Activated CD4-positive, alpha-beta T cell treated with anti-CD3 and anti-CD28 coated beads for 36 hours (primary cell): Measurements from ENCODE around the gene TLCD3A. TPM values are rescaled to one million over a fixed set of nuclear protein-coding genes. Genes with fewer than 3 reads are reported as not detected.
"Not testable (repeated sequence)": the region's sequence is repeated elsewhere in the genome, so short reads cannot be mapped to it uniquely, and the experiment has no call there.

ENCODE experiments used
- ATAC-seq: fragments of 200-7000 bp; cut with Tn5 transposase; one replicate; pipeline ENCODE4 v1.10.0; 2021; ENCODE audit warnings: mild to moderate bottlenecking, moderate library complexity
- CTCF ChIA-PET: fragments of 350-600 bp; sonication (Branson Sonifier 250); formaldehyde crosslinking; loops from one replicate; lab custom pipeline; 2021; ENCODE audit warnings: antibody characterized with exemption; lab: Charles Lee
- POLR2A ChIA-PET: fragments of 350-600 bp; sonication (Branson Sonifier 250); formaldehyde crosslinking; loops from one replicate; lab custom pipeline; 2021; ENCODE audit warnings: antibody characterized with exemption, inconsistent platforms; lab: Charles Lee
- DNase-seq: peaks from one replicate; pipeline ENCODE4 v3.0.0-alpha.2; 2020
- H3K27ac Mint-ChIP-seq: one replicate; pipeline ENCODE4 v1.8.0; 2021; ENCODE audit warnings: mixed read lengths
- H3K27me3 Mint-ChIP-seq: one replicate; pipeline ENCODE4 v1.8.0; 2021; ENCODE audit warnings: mixed read lengths
- H3K36me3 Mint-ChIP-seq: one replicate; pipeline ENCODE4 v1.8.0; 2021; ENCODE audit warnings: low read depth, mixed read lengths
- H3K4me1 Mint-ChIP-seq: one replicate; pipeline ENCODE4 v1.8.0; 2021; ENCODE audit warnings: mixed read lengths
- H3K4me3 Mint-ChIP-seq: one replicate; pipeline ENCODE4 v1.8.0; 2021; ENCODE audit warnings: mild to moderate bottlenecking, moderate library complexity, mixed read lengths
- H3K9me3 Mint-ChIP-seq: one replicate; pipeline ENCODE4 v1.8.0; 2021; ENCODE audit warnings: low read depth, mixed read lengths
- intact Hi-C, 2 experiments: fragments of 100-400 bp; cut with DNase I in 1 of 2; cut with micrococcal nuclease in 1 of 2; formaldehyde crosslinking; loops; one replicate each; pipeline versions ENCODE4 v1.14.2 to v1.15.1; 2022 to 2024; cut with DNase I, micrococcal nuclease
- total RNA-seq, 2 experiments: library from RNA; stranded (reverse); gene quantifications; one replicate each; pipeline ENCODE4 v1.2.3, GENCODE V29; 2021

TLCD3A gene
- total RNA-seq, 2 experiments from 2014 or later = 13.8 to 25.9 TPM

DNA sequence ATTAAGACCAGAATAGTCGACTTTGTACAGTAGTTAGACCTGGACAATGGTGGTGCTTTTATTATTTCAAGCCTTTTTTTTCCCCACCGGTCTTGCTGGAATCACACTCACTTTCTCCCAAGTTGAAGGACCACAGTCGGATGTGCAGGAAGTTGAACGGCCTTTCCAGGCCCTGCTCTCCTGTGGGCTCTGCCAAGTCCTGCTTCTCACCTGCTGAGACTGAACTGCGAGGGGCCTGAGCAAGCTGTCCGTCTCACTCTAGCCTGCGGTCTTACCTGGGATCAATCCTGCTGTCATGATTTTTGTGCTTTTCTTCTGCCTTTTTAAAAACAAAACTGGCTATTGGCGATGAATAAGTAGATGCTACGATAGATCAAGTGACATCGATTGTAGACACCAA is 1.3 kb downstream of the TLCD3A start:
- H3K27me3 Mint-ChIP-seq = peaks cover 19% of the 10 kb centered on the region
- intact Hi-C loops = loop anchor here (2.0 to 5.0 kb wide), 3 partner anchors 19 to 264 kb away; partner anchors contain the start of genes TIMM22 (in 1 of the 2) and VPS53 (in 1 of the 2)
- peak overlapping the region; percentile 87 for H3K4me3 Mint-ChIP-seq
- POLR2A ChIA-PET = interaction anchor here (0.7 kb wide), 1 partner anchor 10 kb away, joined by 5 read pairs; no protein-coding TSS in a partner anchor
- no peak overlapping the region for H3K27ac Mint-ChIP-seq
- peaks cover 11% of the 10 kb centered on the region for H3K4me1 Mint-ChIP-seq
- CTCF ChIA-PET = interaction anchor here (0.9 kb wide), 1 partner anchor 17 kb away, joined by 3 read pairs; no protein-coding TSS in a partner anchor
- H3K9me3 Mint-ChIP-seq = no peaks in the 10 kb centered on the region
- DNase-seq (no peak), ATAC-seq (no peak)
- peaks cover 33% of the 10 kb centered on the region for H3K36me3 Mint-ChIP-seq

- Mint-ChIP-seq H3K4me1 (peaks cover 32% of the 10 kb centered on the region), H3K27ac (no peak overlapping the region), H3K4me3 (no peak overlapping the region), H3K27me3 (peaks cover 6% of the 10 kb centered on the region), H3K9me3 (no peaks in the 10 kb centered on the region), H3K36me3 (peaks cover 61% of the 10 kb centered on the region)
- ATAC-seq (no peak), DNase-seq (no peak)
- POLR2A ChIA-PET = no interaction called here
- CTCF ChIA-PET = interaction anchor here (1.0 to 1.2 kb wide), 2 partner anchors 26 to 33 kb away, joined by 3 to 4 read pairs; no protein-coding TSS in a partner anchor
- intact Hi-C loops = no loop called here
Measured at GRCh38 chr17:737561-738113, 5.2 kb downstream of the TLCD3A start.

DNA sequence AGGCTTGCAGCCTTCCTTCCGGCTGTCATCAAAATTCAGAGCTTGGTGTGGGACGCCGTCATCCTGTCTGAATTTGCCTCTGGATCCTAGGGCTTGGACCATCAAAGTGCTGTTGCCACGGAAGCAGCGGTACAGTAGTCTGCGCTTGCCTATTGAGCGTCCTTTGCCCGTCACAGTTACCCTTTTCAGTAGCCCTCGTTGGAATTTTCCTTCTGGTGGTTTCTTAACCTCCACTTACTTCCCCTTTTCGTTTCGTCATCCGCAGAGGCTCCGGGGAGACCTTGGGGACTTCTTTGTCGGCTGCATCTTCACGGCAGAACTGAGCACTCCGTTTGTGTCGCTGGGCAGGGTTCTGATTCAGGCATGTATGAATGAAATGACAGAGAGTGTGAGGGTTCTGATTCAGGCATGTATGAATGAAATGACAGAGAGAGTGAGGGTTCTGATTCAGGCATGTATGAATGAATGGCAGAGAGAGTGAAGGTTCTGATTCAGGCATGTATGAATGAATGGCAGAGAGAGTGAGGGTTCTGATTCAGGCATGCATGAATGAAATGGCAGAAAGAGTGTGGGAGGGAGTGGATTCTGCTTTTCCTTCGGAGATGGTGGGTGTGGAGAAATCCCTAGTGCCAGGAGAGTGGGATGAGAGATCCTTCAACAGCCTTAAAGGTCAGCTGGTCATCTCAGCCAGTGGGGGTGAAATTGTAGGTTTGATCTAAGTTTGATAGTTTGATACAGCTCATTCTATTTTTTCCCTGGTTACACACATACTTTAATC is 8.0 kb downstream of the TLCD3A start:
- peaks cover 23% of the 10 kb centered on the region for H3K4me1 Mint-ChIP-seq
- no peaks in the 10 kb centered on the region for H3K27me3 Mint-ChIP-seq
- peaks cover 69% of the 10 kb centered on the region for H3K36me3 Mint-ChIP-seq
- CTCF ChIA-PET = interaction anchor here (1.2 to 1.5 kb wide), 2 partner anchors 12 to 14 kb away, joined by 3 to 5 read pairs; partner anchors contain the start of gene GEMIN4
- H3K27ac Mint-ChIP-seq = peak overlapping the region; percentile 86
- intact Hi-C loops = loop anchor here in 1 of 2 experiments (1.0 kb wide), 1 partner anchor 97 kb away; no protein-coding TSS in a partner anchor
- POLR2A ChIA-PET = interaction anchor here (0.6 kb wide), 1 partner anchor 11 kb away, joined by 7 read pairs; no protein-coding TSS in a partner anchor
- peak overlapping the region; percentile 38 for H3K4me3 Mint-ChIP-seq
- H3K9me3 Mint-ChIP-seq = no peaks in the 10 kb centered on the region
- peak; percentile 88 for ATAC-seq
- peak; percentile 78 for DNase-seq

DNA sequence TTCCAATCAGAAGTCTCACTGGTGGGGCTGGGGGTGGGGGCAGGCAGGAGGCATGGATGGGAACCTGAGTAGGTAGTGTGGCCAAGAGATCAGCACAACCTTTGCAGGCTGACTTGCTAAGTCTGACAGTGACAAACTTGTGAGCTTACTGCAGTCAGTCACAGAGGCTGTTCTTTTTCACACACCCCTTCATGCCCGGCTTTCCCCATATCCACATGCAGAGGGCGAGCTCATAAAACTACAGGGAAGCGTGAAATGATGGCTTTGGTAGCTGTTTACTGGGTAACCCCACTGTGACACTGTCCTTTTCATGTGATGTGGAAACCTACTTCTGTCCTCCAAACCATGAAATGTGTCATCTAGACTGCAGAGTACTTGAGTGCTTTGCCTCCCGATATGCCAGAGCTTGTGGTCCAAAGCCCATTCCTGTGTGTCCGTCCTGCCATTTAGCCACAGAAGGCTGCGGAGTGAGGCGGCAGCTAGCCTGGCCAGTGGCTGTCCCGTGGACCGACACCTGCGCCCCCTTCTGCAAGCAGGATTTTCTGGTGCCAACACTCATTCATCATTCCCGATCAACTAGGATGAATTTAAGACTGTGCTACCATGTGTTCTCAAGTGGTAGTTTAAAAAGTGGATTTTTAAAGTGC is 9.9 kb downstream of the TLCD3A start:
- H3K27ac Mint-ChIP-seq = no peak overlapping the region
- no peak overlapping the region for H3K4me3 Mint-ChIP-seq
- H3K27me3 Mint-ChIP-seq = no peaks in the 10 kb centered on the region
- peaks cover 23% of the 10 kb centered on the region for H3K4me1 Mint-ChIP-seq
- ATAC-seq (no peak), DNase-seq (no peak)
- POLR2A ChIA-PET = no interaction called here
- intact Hi-C loops = no loop called here
- H3K9me3 Mint-ChIP-seq = no peaks in the 10 kb centered on the region
- H3K36me3 Mint-ChIP-seq = peaks cover 76% of the 10 kb centered on the region
- CTCF ChIA-PET = interaction anchor here (1.7 kb wide), 1 partner anchor 8 kb away, joined by 6 read pairs; no protein-coding TSS in a partner anchor

- Mint-ChIP-seq H3K27me3 (no peaks in the 10 kb centered on the region), H3K27ac (no peak overlapping the region), H3K36me3 (peaks cover 80% of the 10 kb centered on the region), H3K9me3 (no peaks in the 10 kb centered on the region), H3K4me1 (peaks cover 23% of the 10 kb centered on the region), H3K4me3 (no peak overlapping the region)
- DNase-seq (no peak), ATAC-seq (no peak)
- ChIA-PET CTCF (interaction anchor here (1.0 kb wide), 1 partner anchor 9 kb away, joined by 4 read pairs; the partner anchor contains the start of gene GEMIN4), POLR2A (interaction anchor here (1.2 kb wide), 1 partner anchor 10 kb away, joined by 5 read pairs; no protein-coding TSS in a partner anchor)
- intact Hi-C loops = no loop called here
Measured at GRCh38 chr17:743139-743538, 10.7 kb downstream of the TLCD3A start.

- H3K27me3 Mint-ChIP-seq = no peaks in the 10 kb centered on the region
- DNase-seq (no peak), ATAC-seq (no peak)
- H3K4me1 Mint-ChIP-seq = peaks cover 32% of the 10 kb centered on the region
- H3K27ac Mint-ChIP-seq = no peak overlapping the region
- intact Hi-C loops = no loop called here
- peaks cover 85% of the 10 kb centered on the region for H3K36me3 Mint-ChIP-seq
- no peak overlapping the region for H3K4me3 Mint-ChIP-seq
- peaks cover 4% of the 10 kb centered on the region for H3K9me3 Mint-ChIP-seq
- ChIA-PET POLR2A (no interaction called here), CTCF (no interaction called here)
Measured at GRCh38 chr17:744937-745336, 12.5 kb downstream of the TLCD3A start.

GRCh38 chr17:745406-745805 is 13.0 kb downstream of the TLCD3A start:
- POLR2A ChIA-PET = interaction anchor here (0.5 kb wide), 1 partner anchor 1000 kb away, joined by 3 read pairs; no protein-coding TSS in a partner anchor
- intact Hi-C loops = no loop called here
- DNase-seq (no peak), ATAC-seq (no peak)
- peaks cover 86% of the 10 kb centered on the region for H3K36me3 Mint-ChIP-seq
- H3K9me3 Mint-ChIP-seq = peaks cover 4% of the 10 kb centered on the region
- peaks cover 33% of the 10 kb centered on the region for H3K4me1 Mint-ChIP-seq
- H3K4me3 Mint-ChIP-seq = no peak overlapping the region
- no peaks in the 10 kb centered on the region for H3K27me3 Mint-ChIP-seq
- CTCF ChIA-PET = interaction anchor here (0.8 to 1.3 kb wide), 2 partner anchors 24 to 37 kb away, joined by 3 read pairs; partner anchors contain the start of genes GLOD4 and MRM3
- H3K27ac Mint-ChIP-seq = no peak overlapping the region

GRCh38 chr17:746181-746580 is 13.8 kb downstream of the TLCD3A start:
- H3K9me3 Mint-ChIP-seq = peaks cover 4% of the 10 kb centered on the region
- ATAC-seq (no peak), DNase-seq (no peak)
- intact Hi-C loops = no loop called here
- H3K27ac Mint-ChIP-seq = no peak overlapping the region
- peaks cover 33% of the 10 kb centered on the region for H3K4me1 Mint-ChIP-seq
- H3K27me3 Mint-ChIP-seq = no peaks in the 10 kb centered on the region
- no peak overlapping the region for H3K4me3 Mint-ChIP-seq
- ChIA-PET CTCF (interaction anchor here (0.8 to 1.3 kb wide), 2 partner anchors 25 to 36 kb away, joined by 3 read pairs; partner anchors contain the start of genes GLOD4 and MRM3), POLR2A (no interaction called here)
- H3K36me3 Mint-ChIP-seq = peaks cover 86% of the 10 kb centered on the region

- CTCF ChIA-PET = interaction anchor here (1.3 kb wide), 1 partner anchor 35 kb away, joined by 3 read pairs; the partner anchor contains the start of genes GLOD4 and MRM3
Measured at GRCh38 chr17:746783-747629, 14.6 kb downstream of the TLCD3A start.

DNA sequence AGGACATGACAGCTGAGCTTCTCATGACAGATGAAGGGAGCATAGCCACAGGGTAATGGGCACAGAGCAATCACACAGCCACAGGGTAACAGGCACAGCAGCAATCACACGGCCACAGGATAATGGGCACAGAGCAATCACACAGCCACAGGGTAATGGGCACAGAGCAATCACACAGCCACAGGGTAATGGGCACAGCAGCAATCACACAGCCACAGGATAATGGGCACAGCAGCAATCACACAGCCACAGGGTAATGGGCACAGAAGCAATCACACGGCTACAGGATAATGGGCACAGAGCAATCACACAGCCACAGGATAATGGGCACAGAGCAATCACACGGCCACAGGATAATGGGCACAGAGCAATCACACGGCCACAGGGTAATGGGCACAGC is 16.2 kb downstream of the TLCD3A start:
- CTCF ChIA-PET, DNase-seq, H3K4me3 Mint-ChIP-seq, H3K27me3 Mint-ChIP-seq, POLR2A ChIA-PET, H3K9me3 Mint-ChIP-seq, intact Hi-C loops, ATAC-seq: not testable (repeated sequence)
- H3K36me3 Mint-ChIP-seq = peaks cover 71% of the 10 kb centered on the region
- H3K4me1 Mint-ChIP-seq = peaks cover 32% of the 10 kb centered on the region
- peak overlapping the region; percentile 29 for H3K27ac Mint-ChIP-seq

More at GRCh38 chr17:746783-747629, 14.6 kb downstream of the TLCD3A start:
- H3K4me1 Mint-ChIP-seq = peaks cover 31% of the 10 kb centered on the region
- ATAC-seq (no peak), DNase-seq (no peak)
- POLR2A ChIA-PET = interaction anchor here (0.5 kb wide), 1 partner anchor 11 kb away, joined by 4 read pairs; no protein-coding TSS in a partner anchor
- no peaks in the 10 kb centered on the region for H3K27me3 Mint-ChIP-seq
- intact Hi-C loops = no loop called here
- no peak overlapping the region for H3K27ac Mint-ChIP-seq
- H3K36me3 Mint-ChIP-seq = peaks cover 82% of the 10 kb centered on the region
- H3K4me3 Mint-ChIP-seq = no peak overlapping the region
- H3K9me3 Mint-ChIP-seq = peaks cover 4% of the 10 kb centered on the region
